T-helper 2 cell (primary cell): Measurements from ENCODE around the gene HPCAL4.

Source experiments
- DNase-seq, 5 experiments: peaks; one replicate each; pipeline versions ENCODE4 v3.0.0 to v3.0.0-alpha.2; 2012 to 2022
- total RNA-seq, 2 donors: gene quantifications; one replicate each; lab custom pipeline; 2026; lab: John Stamatoyannopoulos, UW

HPCAL4 gene
- total RNA-seq: 46.1 to 73.0 reads per million in 2 donors

GRCh38 chr1:39691383-39692151, at the start of gene HPCAL4:
Gene HPCAL4 (minus strand): TSS chr1:39691433. CDS start chr1:39684603, 6,830 bp downstream.
- peak; percentile 74 to 89 (median 84) for DNase-seq

DNA sequence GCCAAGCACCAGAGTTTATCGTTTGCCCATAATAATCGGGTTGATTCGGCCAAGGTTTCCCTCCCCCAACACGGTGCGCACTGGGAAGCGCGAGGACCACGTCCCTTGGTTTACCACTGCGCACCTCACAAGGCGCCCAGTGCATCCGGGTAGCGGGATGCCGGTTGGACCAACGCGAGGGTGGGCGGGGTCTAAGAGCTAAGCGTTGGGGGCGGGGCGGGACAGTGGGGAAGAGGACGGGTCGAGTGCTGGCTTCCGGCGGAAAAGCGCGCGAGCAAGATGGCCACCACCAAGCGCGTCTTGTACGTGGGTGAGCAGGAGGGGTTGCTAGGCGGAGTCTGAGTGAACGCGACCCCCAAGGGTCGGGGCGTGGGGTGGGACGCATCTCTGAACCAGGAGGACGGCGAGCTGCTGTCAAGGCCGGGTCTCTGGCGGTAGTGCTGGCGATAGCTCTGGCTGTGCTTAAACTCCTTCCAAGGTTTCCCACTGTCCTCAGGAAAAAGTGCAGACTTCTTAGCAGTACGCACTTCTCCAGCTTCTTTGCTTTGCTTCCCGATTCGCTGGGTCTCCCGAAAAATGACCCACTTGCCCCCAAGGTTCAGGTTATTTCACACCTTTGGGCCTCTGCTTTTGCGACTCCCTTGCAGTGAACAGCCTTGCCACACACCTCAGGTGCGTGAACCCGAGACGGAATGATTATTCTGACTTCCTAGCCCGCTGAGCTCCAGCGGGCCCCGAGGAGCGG, 47.6 kb upstream of the HPCAL4 start, which contains the start of gene PPIE:
Gene PPIE, plus strand, starts transcription at position 261 of the 745 bp plus-strand sequence. Its CDS starts 19 bp downstream, at position 280.
- DNase-seq: peak; percentile 71 to 97 (median 84)

DNA sequence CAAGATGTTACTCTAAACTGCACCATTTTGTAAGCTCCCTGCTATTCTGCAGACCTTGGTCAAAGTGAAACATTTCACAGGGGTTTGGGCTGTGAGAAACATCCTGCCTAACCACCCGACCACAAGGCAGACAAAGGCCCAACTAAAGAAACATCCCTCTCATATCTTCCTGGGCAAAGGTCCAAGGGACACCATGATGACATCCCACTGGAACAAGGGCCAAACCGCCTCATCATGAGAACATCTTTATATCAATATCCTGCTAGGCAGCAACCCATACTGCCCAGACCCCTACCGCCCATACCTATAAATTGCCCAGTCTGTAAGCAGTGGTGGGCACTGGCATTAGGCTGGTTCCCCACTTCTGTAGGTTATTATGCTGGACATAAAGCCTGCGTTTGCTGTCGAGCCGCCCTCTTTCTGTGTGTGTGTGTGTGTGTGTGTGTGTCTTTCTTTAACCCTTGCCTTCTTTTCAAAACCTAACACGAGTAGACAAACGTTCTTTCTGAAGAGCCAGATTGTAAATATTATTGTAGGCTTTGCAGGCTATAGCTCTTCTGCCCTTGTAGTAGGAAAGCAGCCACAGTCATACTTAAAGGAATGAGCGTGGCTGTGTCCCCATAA, 46.4 kb upstream of the HPCAL4 start:
- DNase-seq: peak in 1 of 5 experiments; percentile 71

DNA sequence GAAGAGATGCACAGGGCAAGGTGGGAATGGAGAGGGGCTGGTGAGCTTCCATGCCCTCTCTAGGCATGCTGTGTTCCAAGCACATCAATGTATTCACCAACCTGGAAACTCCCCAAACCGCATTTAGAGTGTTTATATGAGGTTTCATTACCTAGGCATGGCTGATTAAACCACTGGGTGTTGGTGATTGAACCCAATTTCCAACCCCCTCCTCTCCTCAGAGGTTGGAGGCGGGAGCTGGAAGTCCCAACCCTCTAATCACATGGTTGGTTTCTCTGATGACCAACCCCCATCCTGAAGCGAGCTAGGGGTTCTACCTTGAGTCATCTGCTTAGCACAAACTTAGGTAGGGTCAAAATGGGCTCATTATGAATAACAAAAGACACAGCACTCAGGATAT, 44.5 kb upstream of the HPCAL4 start:
- DNase-seq: no peak

DNA sequence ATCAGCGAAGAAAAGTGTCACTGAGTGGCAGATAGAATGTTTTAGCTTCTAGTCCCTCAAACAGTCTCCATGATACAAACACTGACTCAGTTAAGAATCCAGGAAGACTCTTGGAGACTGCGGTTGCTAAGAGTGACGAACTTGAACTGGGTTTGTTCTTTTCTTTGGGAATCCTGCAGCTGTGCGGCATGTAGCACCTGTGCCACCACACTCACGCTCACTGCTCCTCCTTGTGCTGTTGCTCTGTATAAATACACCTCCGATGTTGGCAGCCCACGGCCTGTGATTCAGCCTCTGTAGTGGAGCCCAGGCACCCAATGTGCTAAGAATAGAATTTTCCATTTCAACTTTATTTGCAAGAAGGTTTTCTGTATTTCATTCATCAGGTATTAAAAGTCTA, 41.9 kb upstream of the HPCAL4 start:
- DNase-seq: no peak

DNA sequence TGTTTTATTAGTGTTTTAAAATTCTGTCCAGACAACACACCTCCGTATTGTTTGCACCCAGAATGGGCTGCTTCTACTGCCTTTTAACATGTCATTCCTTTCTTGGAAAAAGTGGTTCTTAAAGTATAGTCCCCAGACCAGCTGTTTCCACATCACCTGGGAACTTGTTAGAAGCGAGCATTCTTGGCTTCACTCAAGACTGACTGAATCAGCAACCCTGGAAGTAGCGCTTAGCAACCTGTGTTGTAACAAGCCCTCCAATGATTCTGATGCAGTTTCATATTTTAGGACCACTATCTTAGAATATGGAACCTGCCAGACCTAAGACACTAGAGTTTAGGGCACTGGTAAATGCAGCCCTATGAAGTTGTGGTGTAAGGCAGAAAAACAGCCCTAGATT, 41.5 kb upstream of the HPCAL4 start:
- DNase-seq: no peak

- no peak for DNase-seq
Observed at GRCh38 chr1:39729842-39730241, 38.6 kb upstream of the HPCAL4 start.

DNA sequence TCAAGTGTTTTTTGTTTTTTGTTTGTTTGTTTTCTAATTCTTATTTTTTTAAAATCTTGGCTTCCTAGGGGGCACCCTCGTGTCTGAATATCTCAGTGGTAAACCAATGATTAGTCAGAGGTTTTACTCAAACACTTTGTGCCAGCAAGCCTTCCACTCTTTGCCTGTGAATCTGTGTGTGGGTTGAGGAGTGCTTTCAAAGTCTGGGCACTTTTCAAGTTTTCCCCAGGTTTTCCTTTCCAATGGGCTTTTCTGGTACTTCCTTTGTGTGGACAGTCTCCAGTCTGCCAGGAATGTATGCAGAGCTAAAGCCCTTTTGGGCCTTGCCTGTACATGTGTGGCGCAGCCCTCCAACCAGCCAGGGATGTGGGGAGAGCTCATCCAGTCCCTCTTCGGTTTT, 37.8 kb upstream of the HPCAL4 start:
- no peak for DNase-seq

DNA sequence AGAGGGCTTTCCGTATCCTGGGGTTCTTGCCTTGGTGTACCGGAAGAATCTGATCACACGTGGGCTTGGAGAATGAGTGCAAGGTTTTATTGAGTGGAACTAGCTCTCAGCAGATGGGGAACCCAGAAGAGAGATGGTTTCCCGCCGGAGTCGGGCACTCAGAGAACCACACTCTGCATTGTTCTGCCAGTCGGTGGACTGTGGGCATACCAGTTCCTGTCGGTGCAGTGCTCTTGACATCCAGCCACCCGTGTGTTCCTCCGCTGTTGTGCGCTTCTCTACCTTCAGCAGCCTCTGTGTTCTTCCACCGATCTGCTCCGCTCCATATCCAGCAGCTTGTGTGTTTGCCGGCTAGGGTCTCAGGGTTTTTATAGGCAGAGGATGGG, 36.7 kb upstream of the HPCAL4 start:
- DNase-seq: no peak

GRCh38 chr1:39727221-39727931, 36.1 kb upstream of the HPCAL4 start:
- DNase-seq: peak in 1 of 5 experiments; percentile 50

DNA sequence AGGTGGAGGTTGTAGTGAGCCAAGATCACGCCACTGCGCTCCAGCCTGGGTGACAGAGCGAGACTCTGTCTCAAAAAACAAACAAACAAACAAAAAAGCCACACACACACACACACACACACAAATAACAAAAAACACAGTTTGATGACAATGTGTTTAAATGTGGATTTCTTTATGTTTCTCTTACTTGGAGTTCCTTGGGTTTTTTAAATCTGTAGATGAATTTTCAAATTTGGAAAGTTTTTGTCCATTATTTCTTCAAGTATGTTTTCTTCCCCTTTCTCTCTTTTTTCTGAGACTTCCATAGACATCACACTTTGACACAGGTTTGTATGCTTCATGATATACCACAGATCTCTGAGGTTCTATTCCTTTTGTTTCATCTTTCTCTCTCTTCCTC, 35.4 kb upstream of the HPCAL4 start:
- no peak for DNase-seq

GRCh38 chr1:39722495-39722894, 31.3 kb upstream of the HPCAL4 start:
- no peak for DNase-seq

GRCh38 chr1:39721664-39722063, 30.4 kb upstream of the HPCAL4 start:
- no peak for DNase-seq

- peak in 2 of 5 experiments; percentile 41 to 66 for DNase-seq
Observed at GRCh38 chr1:39720094-39720999, 29.1 kb upstream of the HPCAL4 start.

- no peak for DNase-seq
Observed at GRCh38 chr1:39717809-39718208, 26.6 kb upstream of the HPCAL4 start.

- DNase-seq: no peak
Observed at GRCh38 chr1:39713557-39713956, 22.3 kb upstream of the HPCAL4 start.

DNA sequence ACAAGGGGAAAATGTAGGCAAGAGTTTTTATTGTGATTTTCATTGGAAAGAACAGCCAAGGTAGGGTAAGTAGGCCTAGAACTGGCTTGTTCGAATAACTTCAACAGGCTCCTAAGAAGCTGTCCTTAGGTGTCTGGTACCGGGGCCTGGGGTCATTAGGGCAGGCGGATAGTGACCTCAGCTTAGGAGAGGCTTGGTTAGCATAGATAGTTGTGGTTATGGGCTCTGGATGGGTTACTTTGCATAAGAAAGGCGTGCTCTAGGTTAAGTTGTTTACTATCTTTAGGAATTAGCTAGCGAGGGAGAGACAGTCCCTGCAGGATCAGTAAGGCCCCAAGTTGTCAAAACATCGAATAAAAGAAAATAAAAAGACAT, 20.7 kb upstream of the HPCAL4 start:
- no peak for DNase-seq

GRCh38 chr1:39711104-39711965, 20.1 kb upstream of the HPCAL4 start:
- DNase-seq: no peak

DNA sequence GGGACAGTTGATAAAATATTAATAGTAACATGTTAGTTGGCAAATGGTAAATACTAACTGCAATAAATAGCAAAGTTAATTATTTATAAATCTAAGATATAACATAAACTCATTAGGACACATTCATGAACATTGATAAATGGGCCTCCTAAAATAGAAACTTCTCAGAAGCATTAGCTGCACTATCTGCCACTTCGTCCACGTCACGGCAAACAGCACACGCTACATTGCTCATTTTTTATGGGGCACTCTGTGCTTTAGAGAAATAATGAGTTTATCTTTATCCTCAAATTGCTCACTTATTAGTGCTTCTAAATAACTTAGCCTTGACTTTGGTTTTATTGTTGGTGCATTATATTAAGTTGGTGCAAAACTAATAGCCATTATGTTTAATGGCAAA, 16.3 kb upstream of the HPCAL4 start:
- no peak for DNase-seq

DNA sequence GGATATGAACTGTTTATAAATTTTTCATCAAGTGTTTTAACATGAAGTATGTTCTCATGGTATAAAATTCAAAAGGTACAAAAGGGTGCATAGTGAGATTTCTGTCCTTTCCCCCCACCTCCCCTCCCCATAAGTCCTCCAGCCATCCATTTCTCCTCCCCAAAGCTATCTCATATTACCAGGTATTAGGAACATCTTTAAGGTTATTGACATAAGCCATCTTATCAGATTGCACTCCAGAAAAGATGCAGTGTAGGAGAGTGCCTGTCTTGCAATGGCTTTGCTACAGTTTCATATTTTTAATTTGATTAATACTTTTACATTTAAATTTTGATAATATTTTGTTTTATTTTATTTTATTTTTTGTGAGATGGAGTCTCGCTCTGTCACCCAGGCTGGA, 13.5 kb upstream of the HPCAL4 start:
- DNase-seq: no peak

DNA sequence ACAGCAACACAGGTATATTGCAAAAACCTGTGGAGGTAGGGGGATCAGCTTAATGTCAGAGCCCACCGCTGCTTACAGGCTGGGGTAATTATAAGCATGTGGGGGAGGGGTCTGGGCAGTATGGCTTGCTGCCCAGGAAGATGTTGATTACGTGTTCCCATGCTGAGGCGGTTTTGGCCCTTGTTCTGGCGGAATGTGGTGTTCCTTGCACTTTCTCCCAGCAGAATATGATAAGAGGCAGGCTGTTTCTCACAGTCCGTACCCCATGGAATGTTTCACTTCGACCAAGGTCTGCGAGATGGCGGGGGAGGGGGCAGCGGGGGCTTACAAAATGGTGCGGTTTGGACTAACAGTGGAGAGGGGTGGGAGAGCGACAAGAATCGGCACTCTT, 9.8 kb upstream of the HPCAL4 start:
- DNase-seq: no peak
